HG03521 (cell line): Measurements from ENCODE around the gene RNF214.
A peak's percentile ranks its signal among the peaks of the same experiment; 100 is the strongest.
"Not testable (repeated sequence)": the region's sequence is repeated elsewhere in the genome, so short reads cannot be mapped to it uniquely, and the experiment has no call there.

Source experiments
- ATAC-seq: cut with Tn5 transposase; IDR thresholded peaks from one replicate; pipeline ENCODE4 v1.9.1; 2021; ENCODE audit warnings: mild to moderate bottlenecking, moderate library complexity; ENCODE audit not compliant: unreplicated experiment

Gene RNF214

GRCh38 chr11:117313091-117313490 is 80.6 kb downstream of the RNF214 start:
- no peak for ATAC-seq

GRCh38 chr11:117313828-117314768 is 81.6 kb downstream of the RNF214 start:
- no peak for ATAC-seq

- ATAC-seq: no peak
Observed at GRCh38 chr11:117314840-117315239, 82.4 kb downstream of the RNF214 start.

- ATAC-seq: no peak
Observed at GRCh38 chr11:117315285-117316196, 83.1 kb downstream of the RNF214 start.

- ATAC-seq: no peak
Observed at GRCh38 chr11:117316197-117316961, 83.9 kb downstream of the RNF214 start, which contains the start of gene BACE1. Gene BACE1 (minus strand): TSS chr11:117316256. CDS start chr11:117315795, 461 bp downstream.

- ATAC-seq: no peak
Observed at GRCh38 chr11:117318738-117319137, 86.3 kb downstream of the RNF214 start.

- ATAC-seq: no peak
Observed at GRCh38 chr11:117319214-117319840, 86.9 kb downstream of the RNF214 start.

GRCh38 chr11:117327255-117327566 is 94.7 kb downstream of the RNF214 start:
- not testable (repeated sequence) for ATAC-seq

GRCh38 chr11:117327567-117328374 is 95.3 kb downstream of the RNF214 start, which contains the start of gene CEP164:
Gene CEP164 (plus strand): TSS chr11:117327854. CDS start chr11:117338587, 10,733 bp downstream.
- peak; percentile 97 for ATAC-seq

GRCh38 chr11:117328375-117329010 is 96.0 kb downstream of the RNF214 start:
- ATAC-seq: peak; percentile 2

GRCh38 chr11:117332843-117333242 is 100.4 kb downstream of the RNF214 start:
- ATAC-seq: no peak

- ATAC-seq: no peak
Observed at GRCh38 chr11:117333917-117334316, 101.4 kb downstream of the RNF214 start.

- no peak for ATAC-seq
Observed at GRCh38 chr11:117334896-117335295, 102.4 kb downstream of the RNF214 start.

- no peak for ATAC-seq
Observed at GRCh38 chr11:117335399-117335798, 102.9 kb downstream of the RNF214 start.
